ENCODE data around the gene ZNF569.

The ZNF569 gene

GRCh38 chr19:37466798-37467607, at the start of gene ZNF569:
ZNF569 (minus strand) TSS chr19:37467444; CDS start chr19:37444921, 22,523 bp downstream.
- Mint-ChIP-seq H3K9me3 (peaks cover 20% of the 10 kb centered on the region), H3K27ac (peak within 1 kb of the TSS; percentile 94), H3K4me1 (peaks cover 31% of the 10 kb centered on the region), H3K4me3 (peak within 1 kb of the TSS; percentile 97), H3K27me3 (no peaks in the 10 kb centered on the region), H3K36me3 (ENCODE audit: low read depth) (peaks cover 36% of the 10 kb centered on the region)
- ATAC-seq: peak; percentile 78
- peak; percentile 85 for DNase-seq

- H3K36me3 Mint-ChIP-seq (ENCODE audit: low read depth): peaks cover 70% of the 10 kb centered on the region
- DNase-seq (no peak), ATAC-seq (no peak)
- H3K27me3 Mint-ChIP-seq: no peaks in the 10 kb centered on the region
- H3K4me1 Mint-ChIP-seq: no peaks in the 10 kb centered on the region
- peaks cover 47% of the 10 kb centered on the region for H3K9me3 Mint-ChIP-seq
- no peak overlapping the region for H3K27ac Mint-ChIP-seq
- no peak overlapping the region for H3K4me3 Mint-ChIP-seq
Measured at GRCh38 chr19:37513397-37513796, 46.2 kb upstream of the ZNF569 start.

GRCh38 chr19:37511821-37512220, 44.6 kb upstream of the ZNF569 start:
- Mint-ChIP-seq H3K4me3 (no peak overlapping the region), H3K36me3 (ENCODE audit: low read depth) (peaks cover 63% of the 10 kb centered on the region), H3K27ac (no peak overlapping the region), H3K9me3 (peaks cover 41% of the 10 kb centered on the region), H3K4me1 (no peaks in the 10 kb centered on the region), H3K27me3 (no peaks in the 10 kb centered on the region)
- ATAC-seq: no peak
- no peak for DNase-seq

GRCh38 chr19:37511186-37511585, 43.9 kb upstream of the ZNF569 start:
- Mint-ChIP-seq H3K27ac (no peak overlapping the region), H3K4me1 (no peaks in the 10 kb centered on the region), H3K9me3 (peaks cover 41% of the 10 kb centered on the region), H3K27me3 (no peaks in the 10 kb centered on the region), H3K36me3 (ENCODE audit: low read depth) (peaks cover 58% of the 10 kb centered on the region), H3K4me3 (no peak overlapping the region)
- ATAC-seq: no peak
- no peak for DNase-seq

- H3K9me3 Mint-ChIP-seq: peaks cover 26% of the 10 kb centered on the region
- ATAC-seq (no peak), DNase-seq (no peak)
- H3K36me3 Mint-ChIP-seq (ENCODE audit: low read depth): peaks cover 33% of the 10 kb centered on the region
- no peak overlapping the region for H3K27ac Mint-ChIP-seq
- H3K27me3 Mint-ChIP-seq: no peaks in the 10 kb centered on the region
- no peak overlapping the region for H3K4me3 Mint-ChIP-seq
- peaks cover 1% of the 10 kb centered on the region for H3K4me1 Mint-ChIP-seq
Measured at GRCh38 chr19:37507167-37507464, 39.9 kb upstream of the ZNF569 start.

- peaks cover 31% of the 10 kb centered on the region for H3K9me3 Mint-ChIP-seq
Measured at GRCh38 chr19:37506387-37507166, 39.3 kb upstream of the ZNF569 start, which contains the start of gene ZNF793. ZNF793 (plus strand) TSS chr19:37506939; CDS start chr19:37523440, 16,501 bp downstream.

GRCh38 chr19:37505958-37506386, 38.7 kb upstream of the ZNF569 start:
- H3K36me3 Mint-ChIP-seq (ENCODE audit: low read depth): peaks cover 28% of the 10 kb centered on the region
- peaks cover 1% of the 10 kb centered on the region for H3K4me1 Mint-ChIP-seq
- no peak overlapping the region for H3K27ac Mint-ChIP-seq
- DNase-seq (no peak), ATAC-seq (peak; percentile 16)
- H3K4me3 Mint-ChIP-seq: no peak overlapping the region
- peaks cover 34% of the 10 kb centered on the region for H3K9me3 Mint-ChIP-seq
- no peaks in the 10 kb centered on the region for H3K27me3 Mint-ChIP-seq

More at GRCh38 chr19:37506387-37507166, 39.3 kb upstream of the ZNF569 start, which contains the start of gene ZNF793:
- H3K36me3 Mint-ChIP-seq (ENCODE audit: low read depth): peaks cover 32% of the 10 kb centered on the region
- H3K4me1 Mint-ChIP-seq: peaks cover 1% of the 10 kb centered on the region
- H3K27me3 Mint-ChIP-seq: no peaks in the 10 kb centered on the region
- H3K27ac Mint-ChIP-seq: no peak within 1 kb of the TSS
- DNase-seq (peak; percentile 70), ATAC-seq (peak; percentile 79)
- H3K4me3 Mint-ChIP-seq: no peak within 1 kb of the TSS

- Mint-ChIP-seq H3K9me3 (peaks cover 66% of the 10 kb centered on the region), H3K4me3 (no peak overlapping the region), H3K4me1 (no peaks in the 10 kb centered on the region), H3K27ac (no peak overlapping the region), H3K27me3 (no peaks in the 10 kb centered on the region), H3K36me3 (ENCODE audit: low read depth) (peaks cover 34% of the 10 kb centered on the region)
- DNase-seq (no peak), ATAC-seq (no peak)
Measured at GRCh38 chr19:37492213-37492612, 25.0 kb upstream of the ZNF569 start.

- no peak for ATAC-seq
- Mint-ChIP-seq H3K36me3 (ENCODE audit: low read depth) (peaks cover 78% of the 10 kb centered on the region), H3K4me1 (no peaks in the 10 kb centered on the region), H3K27ac (no peak overlapping the region), H3K4me3 (no peak overlapping the region), H3K9me3 (peaks cover 62% of the 10 kb centered on the region), H3K27me3 (no peaks in the 10 kb centered on the region)
- DNase-seq: no peak
Measured at GRCh38 chr19:37484406-37485168, 17.3 kb upstream of the ZNF569 start.

GRCh38 chr19:37472165-37472564, 4.9 kb upstream of the ZNF569 start:
- Mint-ChIP-seq H3K9me3 (peaks cover 30% of the 10 kb centered on the region), H3K4me3 (no peak overlapping the region), H3K4me1 (peaks cover 25% of the 10 kb centered on the region), H3K27ac (no peak overlapping the region), H3K27me3 (no peaks in the 10 kb centered on the region), H3K36me3 (ENCODE audit: low read depth) (peaks cover 44% of the 10 kb centered on the region)
- DNase-seq (no peak), ATAC-seq (no peak)

- H3K9me3 Mint-ChIP-seq: peaks cover 16% of the 10 kb centered on the region
- DNase-seq (no peak), ATAC-seq (no peak)
- peaks cover 31% of the 10 kb centered on the region for H3K4me1 Mint-ChIP-seq
- no peaks in the 10 kb centered on the region for H3K27me3 Mint-ChIP-seq
- H3K4me3 Mint-ChIP-seq: peak overlapping the region; percentile 97
- no peak overlapping the region for H3K27ac Mint-ChIP-seq
- H3K36me3 Mint-ChIP-seq (ENCODE audit: low read depth): peaks cover 31% of the 10 kb centered on the region
Measured at GRCh38 chr19:37470216-37470615, 3.0 kb upstream of the ZNF569 start.

- peak; percentile 85 for DNase-seq
- peak within 1 kb of the TSS; percentile 97 for H3K4me3 Mint-ChIP-seq
Measured at GRCh38 chr19:37468961-37469777, 1.9 kb upstream of the ZNF569 start, which contains the start of gene ZNF570. ZNF570 (plus strand) TSS chr19:37469356; CDS start chr19:37470355, 999 bp downstream.

GRCh38 chr19:37467608-37468090, 405 bp upstream of the ZNF569 start:
- Mint-ChIP-seq H3K4me3 (peak overlapping the region; percentile 97), H3K27ac (peak overlapping the region; percentile 94), H3K27me3 (no peaks in the 10 kb centered on the region), H3K36me3 (ENCODE audit: low read depth) (peaks cover 36% of the 10 kb centered on the region), H3K9me3 (peaks cover 20% of the 10 kb centered on the region), H3K4me1 (peaks cover 31% of the 10 kb centered on the region)
- DNase-seq (no peak), ATAC-seq (no peak)

More at GRCh38 chr19:37468961-37469777, 1.9 kb upstream of the ZNF569 start, which contains the start of gene ZNF570:
- peak; percentile 74 for ATAC-seq
- peaks cover 20% of the 10 kb centered on the region for H3K9me3 Mint-ChIP-seq
- peak within 1 kb of the TSS; percentile 94 for H3K27ac Mint-ChIP-seq
- H3K27me3 Mint-ChIP-seq: no peaks in the 10 kb centered on the region
- H3K36me3 Mint-ChIP-seq (ENCODE audit: low read depth): peaks cover 36% of the 10 kb centered on the region
- H3K4me1 Mint-ChIP-seq: peaks cover 31% of the 10 kb centered on the region

All from activated naive CD8-positive, alpha-beta T cell treated with anti-CD3 and anti-CD28 coated beads, Interleukin-2, amount 50 U/mL, for 24 hours (primary cell).